PC-9 (cell line): Measurements from ENCODE around the gene DOCK1. TPM values are rescaled to one million over a fixed set of nuclear protein-coding genes. Genes with fewer than 3 reads are reported as not detected.

ENCODE experiments used
- BruUV-seq: library from RNA; stranded (reverse); fragments of 400-500 nt; replicated peaks from 2 replicates; lab custom pipeline; 2021; lab: Mats Ljungman, UMichigan
- CTCF ChIA-PET: fragments of 300-600 bp; sonication (Branson Sonifier 250); formaldehyde crosslinking; loops from one replicate; lab custom pipeline; 2022; ENCODE audit warnings: antibody characterized with exemption; lab: Charles Lee
- POLR2A ChIA-PET: fragments of 300-600 bp; sonication (Branson Sonifier 250); formaldehyde crosslinking; loops from one replicate; lab custom pipeline; 2022; ENCODE audit warnings: antibody characterized with exemption; ENCODE audit not compliant: unreplicated experiment; lab: Charles Lee
- DNase-seq, 2 experiments: peaks; one replicate each; pipeline versions ENCODE4 v3.0.0 to v3.0.0-alpha.2; 2015 to 2022; ENCODE audit warnings: mixed read lengths in 1 of 2
- H2AFZ ChIP-seq: fragments of 200-600 bp; sonication (generic); 2 replicates; pipeline ENCODE4 v1.8.1; 2017; ENCODE audit warnings: antibody characterized with exemption
- H3F3A ChIP-seq: fragments of 200-600 bp; sonication (generic); 2 replicates; pipeline ENCODE4 v1.8.1; 2017; ENCODE audit warnings: antibody characterized with exemption, mild to moderate bottlenecking, low read depth; ENCODE audit not compliant: insufficient read depth
- H3K27ac ChIP-seq: fragments of 200-600 bp; sonication (generic); 2 replicates; pipeline ENCODE4 v1.6.1; 2016; ENCODE audit warnings: mixed run types
- H3K27me3 ChIP-seq: fragments of 200-600 bp; sonication (generic); 2 replicates; pipeline ENCODE4 v1.6.1; 2016; ENCODE audit warnings: low read depth, mixed run types; ENCODE audit not compliant: insufficient read depth
- H3K36me3 ChIP-seq: fragments of 200-600 bp; sonication (generic); 2 replicates; pipeline ENCODE4 v1.6.1; 2016; ENCODE audit warnings: low read depth, mixed run types
- H3K4me1 ChIP-seq: fragments of 200-600 bp; sonication (generic); replicated peaks from 2 replicates; pipeline ENCODE4 v1.6.1; 2016; ENCODE audit warnings: mixed run types; ENCODE audit not compliant: insufficient read depth
- H3K4me2 ChIP-seq: fragments of 200-600 bp; sonication (generic); 2 replicates; pipeline ENCODE4 v1.6.1; 2017; ENCODE audit warnings: mixed run types
- H3K4me3 ChIP-seq: fragments of 200-600 bp; sonication (generic); 2 replicates; pipeline ENCODE4 v1.6.1; 2016; ENCODE audit warnings: mixed run types
- H3K79me2 ChIP-seq: fragments of 200-600 bp; sonication (generic); 2 replicates; pipeline ENCODE4 v1.6.1; 2017; ENCODE audit warnings: low read depth, mixed run types
- H3K9me2 ChIP-seq: fragments of 200-600 bp; sonication (generic); 2 replicates; pipeline ENCODE4 v1.8.1; 2017; ENCODE audit warnings: mild to moderate bottlenecking; ENCODE audit not compliant: insufficient read depth
- H3K9me3 ChIP-seq: fragments of 200-600 bp; sonication (generic); 2 replicates; pipeline ENCODE4 v1.8.1; 2016; ENCODE audit warnings: low read depth; ENCODE audit not compliant: insufficient read depth
- H4K20me1 ChIP-seq: fragments of 200-600 bp; sonication (generic); 2 replicates; pipeline ENCODE4 v1.8.1; 2017; ENCODE audit not compliant: insufficient read depth
- EZH2 ChIP-seq: fragments of 200-600 bp; sonication (generic); IDR thresholded peaks from 2 replicates; pipeline ENCODE4 v1.8.0; 2017; ENCODE audit warnings: antibody characterized with exemption, low read depth
- intact Hi-C: fragments of 100-400 bp; cut with micrococcal nuclease; formaldehyde crosslinking; loops from one replicate; pipeline ENCODE4 v1.10.0; 2022; ENCODE audit not compliant: unreplicated experiment
- total RNA-seq: library from RNA; stranded (reverse); gene quantifications from 2 replicates; pipeline ENCODE4 v1.2.3, GENCODE V29; 2021
- TF ChIP-seq, protein P1 (sequence below): fragments of 200-600 bp; sonication (generic); conservative IDR thresholded peaks from 2 replicates; pipeline ENCODE4 v1.6.1; 2017; ENCODE audit warnings: mixed run types, antibody characterized with exemption, mild to moderate bottlenecking, moderate library complexity

DOCK1 gene
- total RNA-seq, 1 experiment from 2014 or later: 24.8 TPM

GRCh38 chr10:127059314-127059713 lies 154.1 kb downstream of the DOCK1 start:
- no TSS peak for BruUV-seq
- Histone ChIP-seq H3K9me2 (no peaks in the 10 kb centered on the region), H3F3A (no peaks in the 10 kb centered on the region), H3K4me2 (no peak overlapping the region), H3K36me3 (no peaks in the 10 kb centered on the region), H3K9me3 (no peaks in the 10 kb centered on the region), H3K27ac (no peak overlapping the region), H4K20me1 (no peaks in the 10 kb centered on the region), H3K4me3 (no peak overlapping the region), H3K79me2 (no peaks in the 10 kb centered on the region), H2AFZ (no peak overlapping the region), H3K4me1 (no peaks in the 10 kb centered on the region), H3K27me3 (no peaks in the 10 kb centered on the region)
- ChIA-PET CTCF (no interaction called here), POLR2A (no interaction called here)
- no peak for DNase-seq
- TF ChIP-seq, protein P1, sequence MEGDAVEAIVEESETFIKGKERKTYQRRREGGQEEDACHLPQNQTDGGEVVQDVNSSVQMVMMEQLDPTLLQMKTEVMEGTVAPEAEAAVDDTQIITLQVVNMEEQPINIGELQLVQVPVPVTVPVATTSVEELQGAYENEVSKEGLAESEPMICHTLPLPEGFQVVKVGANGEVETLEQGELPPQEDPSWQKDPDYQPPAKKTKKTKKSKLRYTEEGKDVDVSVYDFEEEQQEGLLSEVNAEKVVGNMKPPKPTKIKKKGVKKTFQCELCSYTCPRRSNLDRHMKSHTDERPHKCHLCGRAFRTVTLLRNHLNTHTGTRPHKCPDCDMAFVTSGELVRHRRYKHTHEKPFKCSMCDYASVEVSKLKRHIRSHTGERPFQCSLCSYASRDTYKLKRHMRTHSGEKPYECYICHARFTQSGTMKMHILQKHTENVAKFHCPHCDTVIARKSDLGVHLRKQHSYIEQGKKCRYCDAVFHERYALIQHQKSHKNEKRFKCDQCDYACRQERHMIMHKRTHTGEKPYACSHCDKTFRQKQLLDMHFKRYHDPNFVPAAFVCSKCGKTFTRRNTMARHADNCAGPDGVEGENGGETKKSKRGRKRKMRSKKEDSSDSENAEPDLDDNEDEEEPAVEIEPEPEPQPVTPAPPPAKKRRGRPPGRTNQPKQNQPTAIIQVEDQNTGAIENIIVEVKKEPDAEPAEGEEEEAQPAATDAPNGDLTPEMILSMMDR: no peak
- TF ChIP-seq EZH2: no peak
- intact Hi-C loops: no loop called here

- no peaks in the 10 kb centered on the region for H3K27me3 ChIP-seq
- H3K79me2 ChIP-seq: no peaks in the 10 kb centered on the region
- ChIA-PET CTCF (no interaction called here), POLR2A (no interaction called here)
- no peaks in the 10 kb centered on the region for H4K20me1 ChIP-seq
- no TSS peak for BruUV-seq
- no peaks in the 10 kb centered on the region for H3F3A ChIP-seq
- H3K36me3 ChIP-seq: no peaks in the 10 kb centered on the region
- H3K4me3 ChIP-seq: no peak overlapping the region
- DNase-seq: no peak
- intact Hi-C loops: no loop called here
- no peaks in the 10 kb centered on the region for H3K9me3 ChIP-seq
- no peak overlapping the region for H3K27ac ChIP-seq
- no peaks in the 10 kb centered on the region for H3K4me1 ChIP-seq
- H2AFZ ChIP-seq: no peak overlapping the region
- H3K4me2 ChIP-seq: no peak overlapping the region
- H3K9me2 ChIP-seq: no peaks in the 10 kb centered on the region
- no peak for TF ChIP-seq EZH2
- TF ChIP-seq, protein P1: no peak
Measured at GRCh38 chr10:127063762-127064161, 158.5 kb downstream of the DOCK1 start.

DNA sequence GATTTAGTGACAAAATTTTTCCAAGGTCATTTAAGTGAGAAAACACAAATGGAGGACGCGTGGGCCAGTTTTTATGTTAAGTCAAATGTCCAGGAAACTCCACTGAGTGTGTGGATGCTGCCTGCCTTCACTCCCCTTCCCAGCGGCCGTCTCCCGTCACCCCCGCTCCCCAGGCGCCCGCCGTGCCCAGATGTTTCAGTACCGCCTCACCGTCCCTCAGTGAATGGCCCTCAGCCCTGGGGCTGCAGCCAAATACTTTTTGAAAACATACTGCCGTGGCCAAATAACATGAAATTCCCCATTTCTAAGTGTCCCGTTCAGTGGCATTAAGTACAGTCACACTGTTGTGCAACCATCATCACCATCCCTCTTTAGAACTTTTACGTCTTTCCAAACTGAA lies 159.2 kb downstream of the DOCK1 start:
- H3K27ac ChIP-seq: no peak overlapping the region

More for the DNA sequence above, 159.2 kb downstream of the DOCK1 start:
- no peak for TF ChIP-seq EZH2
- TF ChIP-seq, protein P1: no peak
- ChIA-PET POLR2A (no interaction called here), CTCF (no interaction called here)
- no peaks in the 10 kb centered on the region for H3K9me2 ChIP-seq
- no peaks in the 10 kb centered on the region for H3K4me1 ChIP-seq
- H3K4me2 ChIP-seq: no peak overlapping the region
- no peaks in the 10 kb centered on the region for H3K79me2 ChIP-seq
- BruUV-seq: no TSS peak
- H2AFZ ChIP-seq: no peak overlapping the region
- no peaks in the 10 kb centered on the region for H3K27me3 ChIP-seq
- no peak for DNase-seq
- no peaks in the 10 kb centered on the region for H3F3A ChIP-seq
- no peaks in the 10 kb centered on the region for H3K9me3 ChIP-seq
- H3K36me3 ChIP-seq: no peaks in the 10 kb centered on the region
- intact Hi-C loops: no loop called here
- H3K4me3 ChIP-seq: no peak overlapping the region
- H4K20me1 ChIP-seq: no peaks in the 10 kb centered on the region
